PC-9 (cell line): ENCODE measurements around the gene YWHAE. TPM values are rescaled to one million over a fixed set of nuclear protein-coding genes. Genes with fewer than 3 reads are reported as not detected.
"Not testable (repeated sequence)": the region's sequence is repeated elsewhere in the genome, so short reads cannot be mapped to it uniquely, and the experiment has no call there.

Experiments used
- BruUV-seq: library from RNA; stranded (reverse); fragments of 400-500 nt; replicated peaks from 2 replicates; lab custom pipeline; 2021; lab: Mats Ljungman, UMichigan
- CTCF ChIA-PET: fragments of 300-600 bp; sonication (Branson Sonifier 250); formaldehyde crosslinking; loops from one replicate; lab custom pipeline; 2022; ENCODE audit warnings: antibody characterized with exemption; lab: Charles Lee
- POLR2A ChIA-PET: fragments of 300-600 bp; sonication (Branson Sonifier 250); formaldehyde crosslinking; loops from one replicate; lab custom pipeline; 2022; ENCODE audit warnings: antibody characterized with exemption; ENCODE audit not compliant: unreplicated experiment; lab: Charles Lee
- DNase-seq, 2 experiments: peaks; one replicate each; pipeline versions ENCODE4 v3.0.0 to v3.0.0-alpha.2; 2015 to 2022; ENCODE audit warnings: mixed read lengths in 1 of 2
- H2AFZ ChIP-seq: fragments of 200-600 bp; sonication (generic); 2 replicates; pipeline ENCODE4 v1.8.1; 2017; ENCODE audit warnings: antibody characterized with exemption
- H3F3A ChIP-seq: fragments of 200-600 bp; sonication (generic); 2 replicates; pipeline ENCODE4 v1.8.1; 2017; ENCODE audit warnings: antibody characterized with exemption, mild to moderate bottlenecking, low read depth; ENCODE audit not compliant: insufficient read depth
- H3K27ac ChIP-seq: fragments of 200-600 bp; sonication (generic); 2 replicates; pipeline ENCODE4 v1.6.1; 2016; ENCODE audit warnings: mixed run types
- H3K27me3 ChIP-seq: fragments of 200-600 bp; sonication (generic); 2 replicates; pipeline ENCODE4 v1.6.1; 2016; ENCODE audit warnings: low read depth, mixed run types; ENCODE audit not compliant: insufficient read depth
- H3K36me3 ChIP-seq: fragments of 200-600 bp; sonication (generic); 2 replicates; pipeline ENCODE4 v1.6.1; 2016; ENCODE audit warnings: low read depth, mixed run types
- H3K4me1 ChIP-seq: fragments of 200-600 bp; sonication (generic); replicated peaks from 2 replicates; pipeline ENCODE4 v1.6.1; 2016; ENCODE audit warnings: mixed run types; ENCODE audit not compliant: insufficient read depth
- H3K4me2 ChIP-seq: fragments of 200-600 bp; sonication (generic); 2 replicates; pipeline ENCODE4 v1.6.1; 2017; ENCODE audit warnings: mixed run types
- H3K4me3 ChIP-seq: fragments of 200-600 bp; sonication (generic); 2 replicates; pipeline ENCODE4 v1.6.1; 2016; ENCODE audit warnings: mixed run types
- H3K79me2 ChIP-seq: fragments of 200-600 bp; sonication (generic); 2 replicates; pipeline ENCODE4 v1.6.1; 2017; ENCODE audit warnings: low read depth, mixed run types
- H3K9me2 ChIP-seq: fragments of 200-600 bp; sonication (generic); 2 replicates; pipeline ENCODE4 v1.8.1; 2017; ENCODE audit warnings: mild to moderate bottlenecking; ENCODE audit not compliant: insufficient read depth
- H3K9me3 ChIP-seq: fragments of 200-600 bp; sonication (generic); 2 replicates; pipeline ENCODE4 v1.8.1; 2016; ENCODE audit warnings: low read depth; ENCODE audit not compliant: insufficient read depth
- H4K20me1 ChIP-seq: fragments of 200-600 bp; sonication (generic); 2 replicates; pipeline ENCODE4 v1.8.1; 2017; ENCODE audit not compliant: insufficient read depth
- EZH2 ChIP-seq: fragments of 200-600 bp; sonication (generic); IDR thresholded peaks from 2 replicates; pipeline ENCODE4 v1.8.0; 2017; ENCODE audit warnings: antibody characterized with exemption, low read depth
- intact Hi-C: fragments of 100-400 bp; cut with micrococcal nuclease; formaldehyde crosslinking; loops from one replicate; pipeline ENCODE4 v1.10.0; 2022; ENCODE audit not compliant: unreplicated experiment
- total RNA-seq: library from RNA; stranded (reverse); gene quantifications from 2 replicates; pipeline ENCODE4 v1.2.3, GENCODE V29; 2021
- TF ChIP-seq, protein P1 (sequence below): fragments of 200-600 bp; sonication (generic); conservative IDR thresholded peaks from 2 replicates; pipeline ENCODE4 v1.6.1; 2017; ENCODE audit warnings: mixed run types, antibody characterized with exemption, mild to moderate bottlenecking, moderate library complexity

The YWHAE gene
- total RNA-seq, 1 experiment from 2014 or later: 1,140 TPM

DNA sequence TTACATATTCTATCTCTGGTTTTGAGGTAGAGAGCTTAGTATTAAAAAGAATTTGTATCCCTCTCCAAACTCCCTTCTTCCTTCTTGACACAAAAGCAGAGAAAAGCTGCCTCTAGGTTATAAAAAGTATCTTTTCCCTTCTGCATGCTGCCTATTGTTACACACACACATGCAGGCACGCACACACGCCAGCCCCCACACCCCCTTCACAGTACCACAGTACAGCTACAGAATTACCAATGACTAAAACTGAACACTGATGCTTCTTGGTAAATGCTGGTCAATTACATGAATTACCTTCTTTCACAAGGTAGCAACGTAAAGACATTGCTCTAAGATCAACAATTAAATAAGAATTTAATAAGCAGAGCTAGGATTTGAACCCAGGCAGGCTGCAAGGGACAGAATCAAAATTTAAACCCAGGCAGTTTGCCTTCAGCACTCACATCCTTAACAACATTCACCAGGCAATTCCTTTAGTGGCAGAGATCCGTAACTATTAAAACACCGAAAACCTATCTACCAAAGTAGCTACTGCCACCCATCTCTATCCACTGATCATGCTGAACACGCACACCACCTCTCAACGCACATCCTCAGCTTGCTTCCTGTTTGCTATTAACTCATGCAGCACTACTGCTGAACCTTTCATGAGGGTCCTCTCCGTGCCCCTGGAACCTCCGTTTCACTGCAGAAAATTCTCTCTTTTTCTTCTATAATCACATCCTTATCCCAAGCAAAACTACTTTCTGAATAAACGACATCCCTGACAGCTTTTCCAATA, 37.8 kb downstream of the YWHAE start:
- H4K20me1 ChIP-seq: peaks cover 98% of the 10 kb centered on the region
- intact Hi-C loops: loop anchor here (10.0 kb wide), 1 partner anchor 283 kb away; the partner anchor contains the start of genes RILP and SCARF1
- H3K36me3 ChIP-seq: peaks cover 46% of the 10 kb centered on the region
- H3K27ac ChIP-seq: peak overlapping the region; percentile 19; the same call in 1 of the 2 replicates
- TF ChIP-seq EZH2: no peak
- TF ChIP-seq, protein P1, sequence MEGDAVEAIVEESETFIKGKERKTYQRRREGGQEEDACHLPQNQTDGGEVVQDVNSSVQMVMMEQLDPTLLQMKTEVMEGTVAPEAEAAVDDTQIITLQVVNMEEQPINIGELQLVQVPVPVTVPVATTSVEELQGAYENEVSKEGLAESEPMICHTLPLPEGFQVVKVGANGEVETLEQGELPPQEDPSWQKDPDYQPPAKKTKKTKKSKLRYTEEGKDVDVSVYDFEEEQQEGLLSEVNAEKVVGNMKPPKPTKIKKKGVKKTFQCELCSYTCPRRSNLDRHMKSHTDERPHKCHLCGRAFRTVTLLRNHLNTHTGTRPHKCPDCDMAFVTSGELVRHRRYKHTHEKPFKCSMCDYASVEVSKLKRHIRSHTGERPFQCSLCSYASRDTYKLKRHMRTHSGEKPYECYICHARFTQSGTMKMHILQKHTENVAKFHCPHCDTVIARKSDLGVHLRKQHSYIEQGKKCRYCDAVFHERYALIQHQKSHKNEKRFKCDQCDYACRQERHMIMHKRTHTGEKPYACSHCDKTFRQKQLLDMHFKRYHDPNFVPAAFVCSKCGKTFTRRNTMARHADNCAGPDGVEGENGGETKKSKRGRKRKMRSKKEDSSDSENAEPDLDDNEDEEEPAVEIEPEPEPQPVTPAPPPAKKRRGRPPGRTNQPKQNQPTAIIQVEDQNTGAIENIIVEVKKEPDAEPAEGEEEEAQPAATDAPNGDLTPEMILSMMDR: no peak
- H3K27me3 ChIP-seq: no peaks in the 10 kb centered on the region
- H3K9me3 ChIP-seq: no peaks in the 10 kb centered on the region
- no peak overlapping the region for H3K4me2 ChIP-seq
- peaks cover 26% of the 10 kb centered on the region for H3K4me1 ChIP-seq
- DNase-seq: no peak
- BruUV-seq: no TSS peak
- no peaks in the 10 kb centered on the region for H3K9me2 ChIP-seq
- H3F3A ChIP-seq: peaks cover 94% of the 10 kb centered on the region
- no peak overlapping the region for H2AFZ ChIP-seq
- CTCF ChIA-PET: interaction anchor here (0.6 kb wide), 1 partner anchor 73 kb away, joined by 6 read pairs; no protein-coding TSS in a partner anchor
- H3K4me3 ChIP-seq: no peak overlapping the region
- POLR2A ChIA-PET: interaction anchor here (0.6 kb wide), 1 partner anchor 126 kb away, joined by 3 read pairs; no protein-coding TSS in a partner anchor
- peaks cover 96% of the 10 kb centered on the region for H3K79me2 ChIP-seq

DNA sequence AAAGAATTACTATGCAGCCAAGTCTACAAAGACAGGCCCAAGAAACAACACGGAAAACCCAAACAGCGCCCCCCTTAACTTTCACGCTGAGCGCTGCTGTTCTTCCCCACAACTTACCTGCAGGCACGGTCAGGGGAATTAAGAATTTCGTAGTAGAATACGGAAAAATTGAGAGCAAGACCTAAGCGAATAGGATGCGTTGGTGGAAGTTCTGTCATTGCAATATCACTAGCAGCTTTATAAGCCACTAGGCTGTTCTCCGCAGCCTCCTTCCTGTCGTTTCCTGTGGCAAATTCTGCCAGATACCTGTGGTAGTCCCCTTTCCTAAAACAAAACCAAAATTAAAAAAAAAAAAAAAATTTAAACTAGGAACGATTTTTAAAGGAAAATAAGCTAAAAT, 39.0 kb downstream of the YWHAE start:
- Histone ChIP-seq H3K4me2 (no peak overlapping the region), H3K79me2 (peaks cover 96% of the 10 kb centered on the region), H3K4me3 (no peak overlapping the region), H3K9me3 (no peaks in the 10 kb centered on the region), H3K27ac (no peak overlapping the region), H3F3A (peaks cover 94% of the 10 kb centered on the region), H3K9me2 (no peaks in the 10 kb centered on the region), H4K20me1 (peaks cover 99% of the 10 kb centered on the region), H3K27me3 (no peaks in the 10 kb centered on the region), H2AFZ (no peak overlapping the region), H3K36me3 (peaks cover 54% of the 10 kb centered on the region), H3K4me1 (peaks cover 15% of the 10 kb centered on the region; the same call in 1 of the 2 replicates)
- CTCF ChIA-PET: no interaction called here
- POLR2A ChIA-PET: interaction anchor here (0.7 kb wide), 1 partner anchor 1038 kb away, joined by 3 read pairs; no protein-coding TSS in a partner anchor
- no TSS peak for BruUV-seq
- intact Hi-C loops: loop anchor here (10.0 kb wide), 1 partner anchor 284 kb away; the partner anchor contains the start of genes RILP and SCARF1
- DNase-seq: no peak
- TF ChIP-seq, protein P1: no peak
- no peak for TF ChIP-seq EZH2

DNA sequence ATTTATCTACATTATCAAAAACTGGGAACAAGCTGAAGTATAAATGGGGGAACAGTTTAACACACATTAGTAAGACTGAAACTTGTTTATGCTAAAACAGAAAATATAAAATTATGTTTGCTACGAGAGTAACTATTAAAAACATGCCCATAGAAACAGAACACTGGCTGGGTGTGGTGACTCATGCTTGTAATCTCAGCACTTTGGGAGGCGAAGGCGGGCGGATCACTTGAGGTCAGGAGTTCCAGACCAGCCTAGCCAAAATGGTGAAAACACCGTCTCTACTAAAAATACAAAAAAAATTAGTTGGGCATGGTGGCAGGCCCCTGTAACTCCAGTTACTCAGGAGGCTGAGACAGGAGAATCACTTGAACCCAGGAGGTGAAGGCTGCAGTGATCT, 39.7 kb downstream of the YWHAE start:
- not testable (repeated sequence) for DNase-seq

More for the DNA sequence above, 39.7 kb downstream of the YWHAE start:
- H3K27me3 ChIP-seq, H3K9me3 ChIP-seq, H3K4me3 ChIP-seq, POLR2A ChIA-PET, H2AFZ ChIP-seq, H3K9me2 ChIP-seq, H3K4me2 ChIP-seq: not testable (repeated sequence)
- intact Hi-C loops: loop anchor here (10.0 kb wide), 1 partner anchor 284 kb away; the partner anchor contains the start of genes RILP and SCARF1
- Histone ChIP-seq H3K79me2 (peaks cover 95% of the 10 kb centered on the region), H4K20me1 (peaks cover 99% of the 10 kb centered on the region), H3K27ac (peak overlapping the region; percentile 30), H3K36me3 (peaks cover 59% of the 10 kb centered on the region), H3K4me1 (peaks cover 10% of the 10 kb centered on the region; the same call in 1 of the 2 replicates), H3F3A (peaks cover 96% of the 10 kb centered on the region)
- CTCF ChIA-PET: interaction anchor here (0.6 kb wide), 1 partner anchor 132 kb away, joined by 3 read pairs; the partner anchor contains the start of gene MYO1C
- TSS peak; percentile 7 for BruUV-seq
